GM19395 (cell line): Measurements from ENCODE around the gene KIT.

Experiments
- ATAC-seq: cut with Tn5 transposase; IDR thresholded peaks from one replicate; pipeline ENCODE4 v1.9.1; 2021; ENCODE audit warnings: mild to moderate bottlenecking, moderate library complexity; ENCODE audit not compliant: unreplicated experiment

KIT gene

GRCh38 chr4:54695788-54696187 lies 38.0 kb downstream of the KIT start:
- no peak for ATAC-seq

- ATAC-seq, result no peak
Measured at GRCh38 chr4:54696649-54697048, 38.9 kb downstream of the KIT start.

GRCh38 chr4:54700986-54701385 lies 43.2 kb downstream of the KIT start:
- ATAC-seq, result no peak

DNA sequence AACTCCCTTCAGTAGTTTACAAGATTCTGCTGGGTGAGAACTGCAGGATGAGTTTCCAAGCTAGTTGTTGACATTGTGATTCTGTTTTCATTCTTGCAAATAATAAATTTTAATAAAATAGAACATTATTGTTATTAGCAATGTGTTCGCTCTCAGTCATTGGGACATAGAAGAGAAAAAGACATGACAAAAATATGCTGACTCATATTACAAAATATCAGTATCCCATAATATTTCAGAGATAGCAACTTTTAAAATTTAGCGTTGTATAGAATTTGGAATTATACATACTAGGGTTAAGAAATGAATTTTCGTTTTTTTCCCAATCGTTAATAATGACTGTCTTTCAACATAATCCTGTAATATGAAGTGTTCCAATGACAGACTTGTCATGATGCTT lies 45.4 kb downstream of the KIT start:
- ATAC-seq, result no peak

DNA sequence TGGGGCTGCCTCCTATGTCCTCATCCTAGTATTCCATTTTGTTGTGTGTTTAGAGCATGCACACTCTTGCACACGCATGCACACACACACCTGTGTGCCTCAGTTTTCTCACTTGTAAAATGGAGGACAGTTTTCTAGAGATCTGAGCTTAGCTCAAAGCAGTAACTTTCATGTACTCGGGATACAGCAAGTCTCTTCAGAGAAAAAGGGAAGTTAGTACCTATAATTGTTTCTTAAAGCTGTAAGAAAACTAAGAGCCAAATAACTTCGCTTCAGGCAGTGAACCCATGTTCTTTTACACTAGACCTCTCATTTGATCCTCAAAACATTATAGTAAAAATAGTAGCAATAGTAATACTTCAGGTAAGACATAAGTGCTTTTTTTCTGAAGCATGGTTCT lies 49.6 kb downstream of the KIT start:
- no peak for ATAC-seq

- ATAC-seq, result no peak
Measured at GRCh38 chr4:54708339-54709279, 50.9 kb downstream of the KIT start.

- ATAC-seq, result no peak
Measured at GRCh38 chr4:54709400-54709799, 51.6 kb downstream of the KIT start.

DNA sequence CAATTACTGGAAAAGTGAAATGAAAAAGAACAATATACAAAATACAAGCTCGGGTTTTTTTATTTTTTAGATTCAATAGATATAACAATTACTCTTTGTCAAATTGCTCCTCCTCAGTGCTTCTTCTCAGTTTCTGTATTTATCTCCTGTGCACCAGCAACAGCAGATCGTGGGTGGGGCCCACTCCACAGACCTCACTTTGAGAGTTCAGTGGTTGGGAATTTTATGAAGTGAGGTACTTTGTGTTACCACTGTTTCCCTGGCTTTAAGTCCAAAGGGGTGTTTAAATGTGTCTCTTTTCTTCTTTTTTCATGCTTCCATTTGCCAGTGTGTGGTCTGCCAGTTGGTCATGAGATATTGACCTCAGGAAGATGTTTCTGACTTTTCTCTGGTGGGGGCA lies 54.4 kb downstream of the KIT start:
- no peak for ATAC-seq

GRCh38 chr4:54714631-54715030 lies 56.9 kb downstream of the KIT start:
- no peak for ATAC-seq

GRCh38 chr4:54716478-54717065 lies 58.8 kb downstream of the KIT start:
- no peak for ATAC-seq

GRCh38 chr4:54717694-54718093 lies 59.9 kb downstream of the KIT start:
- ATAC-seq, result no peak

GRCh38 chr4:54719378-54719777 lies 61.6 kb downstream of the KIT start:
- ATAC-seq, result no peak

DNA sequence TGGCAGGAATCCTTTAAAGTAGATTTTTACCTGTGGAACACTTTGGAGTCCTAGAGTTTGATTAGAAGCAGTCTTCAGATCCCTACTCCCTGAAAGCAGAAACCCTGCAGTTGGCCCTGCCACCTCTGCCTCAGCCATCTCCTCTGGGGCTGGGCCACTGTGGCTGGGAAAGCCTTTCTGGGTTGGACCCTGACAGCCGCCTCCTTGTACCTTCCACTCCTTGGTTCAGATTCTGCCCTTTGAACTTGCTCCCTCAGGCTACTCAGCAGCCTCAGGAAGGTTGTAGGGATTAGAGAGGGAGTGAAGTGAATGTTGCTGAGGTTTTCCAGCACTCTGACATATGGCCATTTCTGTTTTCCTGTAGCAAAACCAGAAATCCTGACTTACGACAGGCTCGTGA lies 65.5 kb downstream of the KIT start:
- no peak for ATAC-seq

- ATAC-seq, result no peak
Measured at GRCh38 chr4:54723820-54724219, 66.1 kb downstream of the KIT start.

DNA sequence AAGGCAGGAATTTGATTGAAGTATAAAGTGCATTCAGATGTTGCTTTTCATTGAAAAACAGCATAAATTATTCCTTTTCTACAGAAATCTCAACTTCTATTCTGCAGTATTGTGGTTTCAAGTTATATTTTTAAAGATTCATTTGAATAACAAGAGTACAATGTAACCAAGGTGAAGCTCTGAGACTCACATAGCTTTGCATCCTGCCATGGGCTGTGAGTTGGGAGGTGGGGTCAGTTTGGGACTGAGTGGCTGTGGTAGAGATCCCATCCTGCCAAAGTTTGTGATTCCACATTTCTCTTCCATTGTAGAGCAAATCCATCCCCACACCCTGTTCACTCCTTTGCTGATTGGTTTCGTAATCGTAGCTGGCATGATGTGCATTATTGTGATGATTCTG lies 69.2 kb downstream of the KIT start:
- no peak for ATAC-seq

DNA sequence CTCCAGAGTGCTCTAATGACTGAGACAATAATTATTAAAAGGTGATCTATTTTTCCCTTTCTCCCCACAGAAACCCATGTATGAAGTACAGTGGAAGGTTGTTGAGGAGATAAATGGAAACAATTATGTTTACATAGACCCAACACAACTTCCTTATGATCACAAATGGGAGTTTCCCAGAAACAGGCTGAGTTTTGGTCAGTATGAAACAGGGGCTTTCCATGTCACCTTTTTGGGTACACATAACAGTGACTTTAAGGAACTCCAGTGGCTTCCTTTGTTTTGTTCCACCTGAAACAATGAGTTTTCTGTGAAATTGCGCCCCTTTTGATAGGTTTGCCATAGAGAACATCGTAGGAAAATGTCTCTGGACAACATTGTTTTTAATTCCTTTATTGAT lies 69.6 kb downstream of the KIT start:
- no peak for ATAC-seq

GRCh38 chr4:54728368-54728767 lies 70.6 kb downstream of the KIT start:
- no peak for ATAC-seq

- ATAC-seq, result no peak
Measured at GRCh38 chr4:54729256-54729655, 71.5 kb downstream of the KIT start.

DNA sequence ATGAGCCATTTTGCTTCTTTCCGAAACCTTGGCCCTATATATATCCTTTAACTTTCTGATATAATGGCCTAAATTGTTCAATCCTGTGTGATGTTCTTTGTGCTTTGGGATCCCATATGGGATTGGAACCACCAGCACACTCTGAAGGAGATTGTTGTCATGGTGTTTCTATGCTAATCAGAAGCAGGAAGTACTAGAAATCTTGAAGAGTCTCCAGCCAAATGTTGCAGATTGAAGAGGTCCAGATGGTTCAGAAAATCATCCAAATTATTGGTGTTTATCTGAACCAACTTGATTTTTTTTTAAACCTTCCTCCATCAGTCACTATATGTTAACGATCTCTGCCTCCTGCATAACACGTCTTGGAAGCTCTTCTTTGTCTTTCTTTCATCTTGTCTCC lies 72.8 kb downstream of the KIT start:
- ATAC-seq, result no peak

GRCh38 chr4:54731552-54731951 lies 73.8 kb downstream of the KIT start:
- no peak for ATAC-seq

DNA sequence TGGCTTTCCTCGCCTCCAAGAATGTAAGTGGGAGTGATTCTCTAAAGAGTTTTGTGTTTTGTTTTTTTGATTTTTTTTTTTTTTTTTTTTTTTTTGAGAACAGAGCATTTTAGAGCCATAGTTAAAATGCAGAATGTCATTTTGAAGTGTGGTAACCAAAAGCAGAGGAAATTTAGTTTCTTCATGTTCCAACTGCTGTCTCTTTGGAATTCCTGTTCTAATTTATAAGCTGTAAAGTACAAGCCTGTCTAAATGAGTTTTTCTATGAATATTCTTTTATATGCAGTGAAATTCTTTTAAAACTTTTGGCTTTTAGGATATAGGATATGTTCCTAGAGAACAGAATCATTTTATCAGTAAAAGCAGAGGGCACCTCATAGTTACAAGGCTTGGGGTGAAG lies 74.2 kb downstream of the KIT start:
- ATAC-seq, result no peak

DNA sequence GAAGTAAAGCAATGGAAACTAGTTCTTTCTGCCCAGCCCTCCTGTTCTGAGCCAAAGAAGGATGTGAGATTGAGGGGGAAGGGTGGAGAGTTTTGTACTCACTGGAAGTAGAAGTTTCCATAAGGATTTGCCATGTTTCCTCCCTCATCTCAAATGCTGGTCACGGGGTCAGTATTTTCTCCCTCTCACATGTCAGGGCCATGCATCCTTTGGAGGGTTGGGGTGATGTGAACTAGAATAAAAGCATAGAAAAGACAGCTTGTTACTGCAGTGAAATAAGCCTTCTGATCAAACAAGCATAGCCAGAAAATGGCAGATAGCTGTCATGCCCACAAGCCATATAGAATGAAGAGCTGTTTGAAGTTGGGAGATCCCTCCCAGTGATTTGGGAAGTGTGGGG lies 79.7 kb downstream of the KIT start:
- ATAC-seq, result no peak

GRCh38 chr4:54741202-54741601 lies 83.4 kb downstream of the KIT start:
- ATAC-seq, result no peak
